GM19328 (cell line): ENCODE measurements around the gene GAST.
A peak's percentile ranks its signal among the peaks of the same experiment; 100 is the strongest.
"Not testable (repeated sequence)": the region's sequence is repeated elsewhere in the genome, so short reads cannot be mapped to it uniquely, and the experiment has no call there.

ENCODE experiments used
- ATAC-seq: cut with Tn5 transposase; IDR thresholded peaks from one replicate; pipeline ENCODE4 v1.9.1; 2021; ENCODE audit warnings: mild to moderate bottlenecking, moderate library complexity; ENCODE audit not compliant: unreplicated experiment

GAST gene

GRCh38 chr17:41683441-41684007, 28.6 kb upstream of the GAST start:
- no peak for ATAC-seq

GRCh38 chr17:41684035-41684434, 28.1 kb upstream of the GAST start:
- ATAC-seq = no peak

- not testable (repeated sequence) for ATAC-seq
Measured at GRCh38 chr17:41685753-41686152, 26.4 kb upstream of the GAST start.

DNA sequence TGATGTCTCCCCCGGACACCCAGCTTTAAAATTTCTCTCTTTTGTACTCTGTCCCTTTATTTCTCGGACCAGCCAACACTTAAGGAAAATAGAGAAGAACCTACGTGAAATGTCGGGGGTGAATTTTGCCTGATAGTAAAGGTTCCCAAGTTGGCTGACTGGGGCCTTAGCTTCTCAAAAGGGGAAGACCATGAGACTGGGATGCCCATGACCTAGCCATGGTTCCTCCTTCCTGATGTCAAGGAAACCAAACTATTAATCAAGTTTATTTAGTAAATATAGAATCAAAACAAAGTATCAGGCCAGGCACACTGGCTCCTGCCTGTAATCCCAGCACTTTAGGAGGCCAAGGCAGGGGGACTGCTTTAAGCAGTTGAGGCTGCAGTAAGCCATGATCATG, 25.9 kb upstream of the GAST start:
- no peak for ATAC-seq

- ATAC-seq = no peak
Measured at GRCh38 chr17:41687828-41688640, 24.1 kb upstream of the GAST start.

DNA sequence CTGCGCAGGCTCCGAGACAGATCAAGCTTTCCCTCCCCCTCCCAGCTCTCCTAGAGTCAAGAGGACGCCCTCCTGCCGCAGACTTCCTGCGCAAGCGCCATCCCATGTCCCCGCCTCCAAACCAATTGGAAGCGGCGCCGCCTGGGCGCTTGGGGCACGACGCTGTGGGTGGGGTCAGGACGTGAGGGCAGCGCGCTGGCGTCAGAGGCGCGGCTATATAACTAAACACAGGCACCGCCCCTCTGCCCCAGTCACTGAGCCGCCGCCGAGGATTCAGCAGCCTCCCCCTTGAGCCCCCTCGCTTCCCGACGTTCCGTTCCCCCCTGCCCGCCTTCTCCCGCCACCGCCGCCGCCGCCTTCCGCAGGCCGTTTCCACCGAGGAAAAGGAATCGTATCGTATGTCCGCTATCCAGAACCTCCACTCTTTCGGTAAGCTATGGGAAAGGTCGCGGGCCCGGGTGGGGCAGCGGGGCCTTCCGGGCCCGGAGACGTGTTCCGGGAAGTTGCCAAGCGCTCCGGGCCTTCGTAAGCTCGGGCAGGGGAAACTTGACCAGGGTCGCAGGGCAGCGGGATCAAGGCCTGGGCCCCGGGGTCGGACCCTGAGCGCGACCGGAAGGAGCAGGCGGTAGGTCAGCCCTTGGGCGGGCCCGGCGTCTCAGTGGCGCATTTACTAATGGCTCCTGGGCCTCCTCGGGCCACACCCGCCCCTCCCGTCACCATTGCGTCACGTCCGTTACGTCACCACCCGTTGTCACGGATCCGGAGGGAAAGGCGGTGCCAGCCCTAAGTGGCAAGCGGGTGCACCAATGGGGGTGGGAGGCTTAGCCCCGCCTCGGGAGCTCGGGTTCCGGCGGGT, 23.3 kb upstream of the GAST start, which contains the start of gene EIF1:
Gene EIF1, plus strand, starts transcription at position 245 of the 856 bp plus-strand sequence. Its CDS starts 154 bp downstream, at position 399.
- peak; percentile 72 for ATAC-seq

DNA sequence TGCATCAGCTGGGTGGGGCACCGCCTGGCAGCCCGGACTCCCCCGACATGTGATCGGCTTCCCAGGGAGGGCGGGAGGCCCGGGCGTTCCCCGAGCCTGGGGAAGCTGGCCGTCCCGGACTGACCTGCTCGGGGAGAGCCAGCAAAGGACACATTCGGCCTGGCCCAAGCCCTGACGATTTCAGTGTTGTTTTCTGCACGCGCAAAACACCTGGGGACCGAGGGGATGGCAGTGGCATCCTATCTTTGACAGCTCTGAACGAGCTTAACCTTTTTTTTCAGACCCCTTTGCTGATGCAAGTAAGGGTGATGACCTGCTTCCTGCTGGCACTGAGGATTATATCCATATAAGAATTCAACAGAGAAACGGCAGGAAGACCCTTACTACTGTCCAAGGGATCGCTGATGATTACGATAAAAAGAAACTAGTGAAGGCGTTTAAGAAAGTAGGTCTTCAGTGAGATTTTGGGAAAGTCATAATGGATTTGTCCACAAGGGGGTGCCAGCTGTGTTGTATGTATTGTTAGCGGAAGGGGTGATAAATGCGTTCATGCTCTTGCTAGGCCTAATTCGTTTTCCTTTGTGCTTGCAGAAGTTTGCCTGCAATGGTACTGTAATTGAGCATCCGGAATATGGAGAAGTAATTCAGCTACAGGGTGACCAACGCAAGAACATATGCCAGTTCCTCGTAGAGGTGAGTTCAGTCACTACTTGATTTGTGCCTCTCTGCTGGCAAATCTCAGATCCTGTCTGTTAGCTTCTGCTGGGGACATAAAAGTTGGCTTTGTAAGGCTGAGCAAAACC, 22.4 kb upstream of the GAST start:
- ATAC-seq = no peak

GRCh38 chr17:41690497-41690896, 21.6 kb upstream of the GAST start:
- no peak for ATAC-seq

- ATAC-seq = no peak
Measured at GRCh38 chr17:41691031-41691777, 20.9 kb upstream of the GAST start.

DNA sequence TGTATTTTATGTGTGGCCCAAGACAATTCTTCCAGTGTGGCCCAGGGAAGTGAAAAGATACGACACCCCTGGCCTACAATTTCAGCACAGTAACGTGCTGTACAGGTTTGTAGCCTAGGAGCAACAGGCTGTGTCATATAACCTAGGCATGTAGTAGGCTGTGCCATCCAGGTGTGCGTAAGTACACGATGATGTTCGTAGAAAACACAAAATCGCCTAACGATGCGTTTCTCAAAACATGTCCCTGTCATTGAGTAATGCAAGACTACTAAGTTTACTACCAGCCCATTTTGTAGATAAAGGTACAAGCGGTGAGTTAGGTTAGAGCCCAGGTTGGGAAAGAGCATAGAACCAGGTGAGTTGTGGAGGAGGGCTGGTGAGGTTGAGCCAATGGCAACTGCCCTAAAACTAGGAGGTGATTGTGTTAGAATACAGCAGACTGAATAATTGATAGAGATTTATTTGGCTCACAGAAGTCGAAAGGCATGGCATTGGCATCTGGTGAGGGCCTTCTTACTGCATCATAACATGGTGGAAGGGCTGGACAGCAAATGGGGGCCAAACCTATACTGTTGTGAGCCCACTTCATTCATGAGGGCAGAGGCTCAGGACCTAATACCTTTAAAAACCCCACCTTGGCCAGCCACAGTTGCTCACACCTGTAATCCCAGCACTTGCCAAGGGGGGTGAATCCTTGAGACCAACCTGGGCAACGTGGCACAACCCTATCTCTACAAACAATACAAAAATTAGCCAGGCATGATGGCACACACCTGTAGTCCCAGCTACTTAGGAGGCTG, 19.2 kb upstream of the GAST start:
- ATAC-seq = no peak

- ATAC-seq = no peak
Measured at GRCh38 chr17:41695134-41695661, 16.9 kb upstream of the GAST start.

DNA sequence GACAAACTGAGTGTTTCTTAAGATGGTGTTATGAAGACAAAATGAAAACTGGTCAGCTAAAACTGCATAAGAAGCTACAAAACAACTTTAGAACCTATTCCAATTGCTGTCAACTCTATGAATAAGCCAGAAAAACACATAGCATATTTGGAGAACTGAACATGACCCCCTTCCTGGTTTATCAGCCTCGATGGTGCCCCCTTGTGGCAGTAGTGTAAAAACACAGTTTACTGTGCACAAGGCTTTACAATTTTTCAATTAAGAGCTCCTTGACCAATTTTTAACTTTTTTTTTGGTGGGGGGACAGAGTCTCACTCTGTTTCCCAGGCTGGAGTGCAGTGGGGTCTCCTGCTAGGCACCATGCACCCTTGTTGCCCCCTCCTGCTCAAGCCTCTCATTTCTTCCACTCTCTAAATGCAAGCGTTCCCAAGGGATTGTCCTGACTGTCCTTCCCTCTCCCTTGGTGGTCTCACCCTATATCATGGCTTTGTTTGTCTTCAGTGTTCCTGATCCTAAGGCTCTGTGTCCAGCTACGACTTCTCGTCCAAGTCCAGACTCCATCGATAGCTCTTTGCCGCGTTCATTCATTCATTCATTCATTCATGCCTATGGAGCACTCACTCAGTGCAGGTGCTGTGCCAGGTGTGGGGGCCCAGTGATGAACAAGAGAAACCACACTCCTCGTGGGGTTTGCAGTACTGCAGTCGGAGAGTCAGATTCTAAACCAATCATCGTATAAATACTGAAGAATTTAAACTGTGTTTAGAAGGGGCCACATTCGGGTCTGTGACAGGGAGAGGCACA, 16.0 kb upstream of the GAST start:
- ATAC-seq = no peak

DNA sequence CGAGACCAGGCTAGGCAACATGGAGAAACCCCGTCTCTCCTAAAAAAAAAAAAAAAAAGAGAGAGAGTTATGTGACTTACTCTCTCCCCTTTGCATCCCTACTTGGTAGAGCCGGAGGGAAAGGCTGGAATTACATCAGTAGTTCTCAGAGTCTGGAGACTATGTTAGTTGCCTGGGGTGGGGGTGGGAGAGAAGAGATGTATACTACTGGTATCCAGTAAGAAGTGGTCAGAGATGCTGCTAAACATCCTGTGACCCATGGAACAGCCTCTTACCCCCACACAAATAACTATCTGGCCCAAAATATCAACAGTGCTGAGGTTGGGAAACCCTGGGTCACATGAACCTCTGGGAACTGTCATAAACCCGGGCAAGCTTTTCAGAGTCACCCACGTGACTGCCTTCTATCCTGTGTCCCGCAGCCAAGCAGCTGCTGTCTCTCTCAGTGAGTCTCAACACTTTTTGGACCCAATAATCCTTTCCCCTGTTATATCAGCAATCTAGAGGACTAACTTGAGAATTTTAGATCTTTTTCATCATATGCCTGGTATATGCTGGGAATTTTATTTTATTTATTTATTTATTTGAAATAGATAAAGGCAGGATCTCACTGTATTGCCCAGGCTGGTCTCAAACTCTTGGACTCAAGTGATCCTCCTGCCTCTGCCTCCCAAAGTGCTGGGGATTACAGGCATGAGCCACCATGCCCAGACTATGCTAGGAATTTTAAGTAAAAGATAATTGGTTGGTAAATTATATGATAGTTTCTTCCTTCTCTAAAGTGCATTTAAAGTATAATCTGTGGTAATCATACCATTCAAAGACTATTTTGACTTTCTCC, 14.8 kb upstream of the GAST start:
- ATAC-seq = no peak

- not testable (repeated sequence) for ATAC-seq
Measured at GRCh38 chr17:41700843-41701242, 11.3 kb upstream of the GAST start.

DNA sequence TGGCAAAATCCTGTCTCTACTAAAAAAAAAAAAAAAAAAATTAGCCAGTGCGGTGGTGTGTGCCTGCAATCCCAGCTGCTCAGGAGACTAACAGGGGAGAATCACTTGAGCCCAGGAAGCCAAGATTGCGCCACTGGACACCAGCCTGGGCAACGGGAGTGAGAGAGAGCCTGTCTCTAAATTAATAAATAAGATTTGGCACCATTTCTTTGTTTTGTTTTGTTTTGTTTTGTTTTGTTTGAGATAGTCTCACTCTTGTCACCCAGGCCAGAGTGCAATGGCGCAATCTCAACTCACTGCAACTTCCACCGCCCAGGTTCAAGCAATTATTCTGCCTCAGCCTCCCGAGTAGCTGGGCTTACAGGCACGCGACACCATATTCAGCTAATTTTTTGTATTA, 9.4 kb upstream of the GAST start:
- no peak for ATAC-seq

DNA sequence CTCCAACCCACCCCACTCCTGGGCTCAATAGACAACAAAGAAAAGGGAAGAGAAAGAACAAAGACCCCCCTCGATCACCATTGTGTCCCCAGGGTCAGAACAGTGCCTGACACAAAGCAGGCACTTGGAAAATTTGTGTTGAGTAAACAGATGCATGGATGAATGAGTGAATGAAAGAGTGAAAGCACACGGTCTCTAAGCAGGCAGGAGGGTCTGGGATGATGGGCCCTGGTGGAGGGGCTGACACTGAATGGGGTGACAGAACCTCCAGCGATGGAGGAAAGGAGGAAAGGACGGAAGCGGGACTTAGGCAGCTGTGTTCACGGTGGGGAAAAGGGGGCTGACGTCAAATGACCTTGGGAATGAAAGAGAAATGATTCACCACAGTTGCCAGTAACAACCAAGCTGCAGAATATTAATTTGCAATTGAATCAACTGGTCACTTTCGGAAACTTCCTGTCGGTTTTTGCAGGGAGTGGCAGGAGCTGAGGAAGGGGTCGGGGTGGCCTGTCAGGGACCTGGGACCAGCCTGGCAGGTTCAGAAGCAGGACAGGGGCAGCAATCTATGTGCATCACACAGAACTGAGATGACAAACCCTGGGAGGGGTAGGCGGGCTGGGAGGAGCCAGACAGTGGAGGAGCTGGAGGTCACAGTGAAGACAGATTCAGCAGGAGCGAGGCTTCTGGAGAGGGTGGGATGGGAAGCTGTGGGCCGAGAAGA, 6.7 kb upstream of the GAST start:
- ATAC-seq = no peak
